GM18907 (cell line): Measurements from ENCODE around the gene DUSP28.
A peak's percentile ranks its signal among the peaks of the same experiment; 100 is the strongest.

Experiments used
- ATAC-seq: cut with Tn5 transposase; IDR thresholded peaks from one replicate; pipeline ENCODE4 v1.9.1; 2021; ENCODE audit warnings: mild to moderate bottlenecking, moderate library complexity; ENCODE audit not compliant: unreplicated experiment

Gene DUSP28

DNA sequence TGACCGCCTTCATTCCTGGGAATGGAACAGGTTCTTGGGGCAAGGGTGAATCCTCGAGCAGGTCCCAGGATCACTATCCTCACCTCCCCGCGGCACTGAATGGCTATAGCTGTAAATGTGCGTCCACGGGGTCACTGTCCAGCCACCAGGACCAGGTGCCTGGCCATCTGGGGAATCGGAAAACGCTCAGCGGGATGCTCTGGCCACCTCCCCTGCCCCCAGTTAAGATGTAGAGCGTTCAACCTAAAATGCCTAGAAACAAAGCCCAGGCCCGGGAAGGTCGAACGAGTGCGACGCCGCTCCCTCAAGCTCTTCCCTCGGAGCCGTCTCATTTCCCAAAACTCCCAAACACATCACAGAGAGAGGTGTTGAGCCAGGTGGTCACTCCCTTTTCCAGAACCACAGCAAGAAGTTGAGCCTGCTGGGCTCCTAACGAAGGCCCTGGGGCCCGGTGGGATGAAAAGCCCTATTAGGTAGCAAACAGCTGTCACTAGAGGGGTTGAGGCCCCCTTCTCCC is 25.6 kb downstream of the DUSP28 start:
- no peak for ATAC-seq

DNA sequence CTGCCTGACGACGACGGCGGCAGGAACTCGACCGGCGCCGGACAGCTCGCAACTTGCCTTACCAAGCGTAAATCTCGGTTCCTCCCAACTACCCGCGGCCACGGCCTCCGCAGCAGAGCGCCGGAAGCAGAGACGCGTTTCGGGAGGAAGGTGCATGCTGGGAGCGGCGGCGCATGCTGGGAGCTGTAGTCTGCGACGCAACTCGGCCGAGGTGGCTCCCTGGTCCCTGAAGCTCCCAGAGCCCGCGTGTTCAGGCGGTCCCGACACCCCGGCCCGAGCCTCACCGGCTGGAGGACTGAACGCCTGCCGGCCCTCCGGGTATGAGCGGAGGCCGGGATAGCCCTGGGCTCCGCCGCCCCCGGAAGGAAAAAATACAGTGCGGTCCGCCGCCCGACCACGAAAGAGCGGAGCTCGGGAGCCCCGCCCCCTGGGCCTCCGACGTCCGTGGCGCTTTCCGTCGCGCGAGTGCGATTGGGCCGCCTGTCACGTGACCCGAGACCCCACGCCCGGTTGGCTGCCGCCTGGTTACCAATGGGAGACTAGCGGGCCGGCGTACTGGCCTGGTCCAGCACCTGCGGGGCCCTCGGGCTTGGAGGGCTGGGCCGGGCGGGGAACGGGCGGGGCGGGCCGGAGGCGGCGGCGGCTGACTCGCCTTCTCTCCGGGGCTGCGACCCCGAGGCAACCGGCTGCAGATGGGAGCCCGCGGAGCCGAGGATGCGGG is 26.2 kb downstream of the DUSP28 start, which contains the start of gene CAPN10:
CAPN10 (plus strand) TSS at position 537 of the 721 bp plus-strand sequence; CDS start at position 715, 178 bp downstream.
- ATAC-seq: peak; percentile 72

DNA sequence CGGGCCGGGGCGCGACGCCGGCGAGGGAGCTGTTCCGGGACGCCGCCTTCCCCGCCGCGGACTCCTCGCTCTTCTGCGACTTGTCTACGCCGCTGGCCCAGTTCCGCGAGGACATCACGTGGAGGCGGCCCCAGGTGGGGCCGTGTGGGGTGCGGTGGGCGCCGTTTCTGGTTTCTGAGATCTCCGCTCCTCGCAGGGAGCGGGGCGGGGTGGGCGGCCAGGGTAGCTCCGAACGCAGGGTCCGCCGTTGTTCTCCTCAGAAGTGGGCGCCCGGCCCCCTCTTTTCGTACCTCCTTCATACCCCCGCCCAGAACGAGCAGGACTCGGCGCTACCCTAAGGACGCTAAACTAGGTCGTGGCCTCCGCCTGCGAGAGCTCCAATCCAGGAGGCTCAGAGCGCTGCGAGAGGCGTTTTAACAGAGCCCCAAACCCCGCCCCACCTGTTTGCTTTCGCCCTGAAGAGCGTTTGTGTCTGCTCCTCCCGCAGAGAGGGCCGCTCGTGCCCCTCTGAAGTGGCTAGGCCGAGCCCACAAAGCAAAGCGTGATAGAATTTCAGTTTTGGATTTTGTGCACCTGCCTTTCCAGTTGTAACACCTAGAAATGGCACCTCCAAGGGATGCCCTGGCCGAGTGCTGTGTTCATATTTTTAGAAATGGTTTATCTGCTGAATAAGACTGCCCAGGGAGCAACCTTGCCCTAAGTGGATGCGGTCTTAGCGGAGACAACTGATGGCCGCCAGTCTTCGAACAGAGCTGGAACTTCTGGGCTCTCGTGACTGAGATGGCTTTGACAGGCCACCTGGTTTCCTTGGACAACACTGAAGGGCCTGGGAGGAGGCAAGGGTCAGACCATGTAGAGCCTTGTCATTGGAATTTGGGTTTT is 27.0 kb downstream of the DUSP28 start:
- ATAC-seq: peak; percentile 1

DNA sequence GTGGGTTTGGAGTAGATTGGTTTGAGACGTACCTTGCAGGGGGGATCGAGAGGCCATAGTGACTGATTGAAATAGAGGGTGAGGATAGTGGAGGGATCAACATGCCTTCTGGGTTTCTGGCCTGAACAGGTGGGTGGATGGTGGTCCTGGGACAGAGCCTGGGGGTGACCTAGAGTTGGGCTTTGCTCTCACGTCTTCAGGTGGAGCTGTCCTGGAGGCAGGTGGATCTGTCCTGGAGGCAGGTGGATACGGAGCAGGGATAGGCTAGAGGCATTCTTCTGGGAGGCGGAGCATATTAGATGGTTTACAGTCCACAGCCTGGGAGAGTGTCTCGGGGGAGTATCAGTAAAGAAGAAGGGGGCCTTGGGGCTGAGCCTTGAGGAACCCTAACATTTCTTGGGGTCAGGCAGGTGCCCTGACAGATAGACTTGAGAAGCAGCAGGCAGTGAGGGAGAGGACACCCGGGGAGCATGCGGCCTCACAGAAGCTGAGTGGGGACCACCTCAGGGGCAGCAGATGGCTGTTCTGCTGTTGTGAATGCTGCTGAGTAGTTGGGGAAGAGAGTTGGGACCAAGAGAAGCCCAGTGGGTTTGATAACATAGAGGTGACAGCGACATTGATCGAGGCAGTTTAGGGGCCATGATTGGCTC is 28.0 kb downstream of the DUSP28 start:
- no peak for ATAC-seq

DNA sequence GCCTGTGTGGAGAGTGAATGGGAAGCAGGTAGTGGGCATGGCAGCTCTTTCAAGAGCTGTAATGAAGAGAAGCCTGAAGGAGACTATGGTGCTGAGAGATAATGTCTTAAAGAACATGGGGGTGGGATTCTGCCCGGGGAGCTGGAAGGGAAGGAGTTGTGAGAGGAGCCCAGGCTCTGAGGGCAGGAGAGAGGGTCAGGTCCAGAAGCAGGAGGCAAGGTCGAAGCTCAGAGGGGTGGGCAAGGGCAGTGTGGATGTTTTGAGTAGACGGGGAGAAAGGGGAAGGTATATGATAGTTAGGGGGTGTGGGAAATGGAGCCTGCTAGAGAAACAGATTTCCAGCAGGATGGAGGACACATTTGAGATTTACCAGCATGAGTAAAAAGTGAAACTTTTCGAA is 28.5 kb downstream of the DUSP28 start:
- no peak for ATAC-seq

DNA sequence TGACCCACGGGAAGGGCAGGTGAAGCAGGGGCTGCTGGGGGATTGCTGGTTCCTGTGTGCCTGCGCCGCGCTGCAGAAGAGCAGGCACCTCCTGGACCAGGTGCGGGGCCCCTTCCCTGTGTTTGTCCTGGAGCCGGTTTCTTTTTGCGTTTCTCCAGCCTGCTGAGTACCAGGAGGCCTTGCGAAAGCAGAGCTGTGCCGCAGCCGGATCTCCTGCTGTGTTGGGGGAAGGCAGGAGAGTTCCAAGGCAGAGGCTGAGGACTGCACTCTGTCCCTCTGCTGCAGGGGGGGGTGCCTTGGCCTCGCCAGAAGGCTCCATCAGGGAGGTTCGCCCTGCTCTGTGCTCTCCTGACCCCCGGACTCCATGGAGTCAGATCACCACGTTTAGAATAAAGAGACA is 29.2 kb downstream of the DUSP28 start:
- ATAC-seq: no peak

DNA sequence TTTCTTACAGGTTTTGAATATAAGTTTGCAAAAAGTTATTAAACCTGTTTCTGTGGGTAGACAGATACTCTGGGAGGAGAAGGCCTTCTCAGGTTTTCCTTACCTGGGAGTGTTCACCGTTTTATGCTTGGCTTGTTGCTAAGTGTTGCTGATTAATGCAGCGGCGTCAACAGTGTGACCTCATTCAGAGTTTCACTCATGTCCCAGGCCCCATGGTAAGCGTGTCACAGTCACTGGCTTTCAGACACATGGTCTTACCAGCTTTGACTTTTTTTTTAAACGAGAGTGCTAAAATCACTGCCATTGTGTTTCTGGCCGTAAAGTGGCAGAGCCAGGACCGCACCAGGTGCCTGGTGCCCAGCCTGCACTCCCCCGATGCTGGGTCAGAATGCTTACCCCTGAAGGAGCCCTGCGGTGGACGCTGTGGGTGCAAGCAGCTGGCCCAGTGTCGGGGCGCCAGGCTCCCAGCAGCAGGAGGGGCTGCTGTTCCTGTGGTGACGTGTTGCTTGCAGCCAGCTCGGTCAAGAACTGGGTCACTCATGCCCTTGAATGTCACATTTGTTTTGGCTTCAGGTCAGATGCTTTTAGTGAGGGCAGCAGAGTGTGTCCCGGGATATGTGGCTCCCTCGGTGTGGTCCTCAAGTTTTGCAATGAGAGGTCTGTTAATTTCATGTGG is 29.8 kb downstream of the DUSP28 start:
- no peak for ATAC-seq

DNA sequence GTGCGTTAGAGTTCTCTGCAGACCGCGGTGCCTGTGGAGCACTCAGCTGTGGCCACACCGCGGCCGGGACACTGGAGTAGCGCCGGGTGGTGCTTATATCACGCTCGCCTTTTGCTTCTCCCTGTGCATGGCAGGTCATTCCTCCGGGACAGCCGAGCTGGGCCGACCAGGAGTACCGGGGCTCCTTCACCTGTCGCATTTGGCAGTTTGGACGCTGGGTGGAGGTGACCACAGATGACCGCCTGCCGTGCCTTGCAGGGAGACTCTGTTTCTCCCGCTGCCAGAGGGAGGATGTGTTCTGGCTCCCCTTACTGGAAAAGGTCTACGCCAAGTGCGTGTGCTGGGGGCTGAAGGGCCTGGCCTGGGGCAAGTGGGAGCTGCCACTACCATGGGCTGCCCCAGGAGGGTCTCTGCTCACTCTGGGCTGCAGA is 30.5 kb downstream of the DUSP28 start:
- no peak for ATAC-seq

DNA sequence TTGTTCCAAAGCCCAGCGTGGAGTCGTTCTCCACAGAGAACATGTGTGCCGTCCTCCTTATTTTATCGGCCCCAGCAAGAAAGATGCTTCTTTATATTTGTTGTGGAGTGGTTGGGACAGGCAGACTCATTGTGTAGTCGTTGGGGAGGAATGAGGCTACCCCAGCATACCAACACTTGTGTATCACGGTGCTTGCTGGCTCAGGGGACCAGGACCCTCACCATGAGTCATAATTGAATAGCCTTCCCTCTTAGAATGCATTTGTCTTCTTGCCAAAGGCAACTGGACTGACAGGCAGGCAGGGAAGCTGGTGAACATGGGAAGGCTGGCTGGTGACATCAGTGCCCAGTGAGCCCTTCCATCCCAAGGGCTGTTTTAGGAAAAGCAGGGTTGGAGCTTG is 31.1 kb downstream of the DUSP28 start:
- no peak for ATAC-seq

DNA sequence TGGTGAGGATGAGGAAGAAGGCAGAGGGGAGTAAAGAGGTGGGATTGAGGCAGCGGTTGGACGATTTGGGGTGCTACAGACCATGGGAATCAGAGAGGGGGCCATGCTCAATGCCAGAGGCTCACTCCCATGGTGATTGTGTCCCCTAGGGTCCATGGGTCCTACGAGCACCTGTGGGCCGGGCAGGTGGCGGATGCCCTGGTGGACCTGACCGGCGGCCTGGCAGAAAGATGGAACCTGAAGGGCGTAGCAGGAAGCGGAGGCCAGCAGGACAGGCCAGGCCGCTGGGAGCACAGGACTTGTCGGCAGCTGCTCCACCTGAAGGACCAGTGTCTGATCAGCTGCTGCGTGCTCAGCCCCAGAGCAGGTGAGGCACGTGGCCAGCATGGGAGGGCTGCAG is 31.6 kb downstream of the DUSP28 start:
- ATAC-seq: no peak

DNA sequence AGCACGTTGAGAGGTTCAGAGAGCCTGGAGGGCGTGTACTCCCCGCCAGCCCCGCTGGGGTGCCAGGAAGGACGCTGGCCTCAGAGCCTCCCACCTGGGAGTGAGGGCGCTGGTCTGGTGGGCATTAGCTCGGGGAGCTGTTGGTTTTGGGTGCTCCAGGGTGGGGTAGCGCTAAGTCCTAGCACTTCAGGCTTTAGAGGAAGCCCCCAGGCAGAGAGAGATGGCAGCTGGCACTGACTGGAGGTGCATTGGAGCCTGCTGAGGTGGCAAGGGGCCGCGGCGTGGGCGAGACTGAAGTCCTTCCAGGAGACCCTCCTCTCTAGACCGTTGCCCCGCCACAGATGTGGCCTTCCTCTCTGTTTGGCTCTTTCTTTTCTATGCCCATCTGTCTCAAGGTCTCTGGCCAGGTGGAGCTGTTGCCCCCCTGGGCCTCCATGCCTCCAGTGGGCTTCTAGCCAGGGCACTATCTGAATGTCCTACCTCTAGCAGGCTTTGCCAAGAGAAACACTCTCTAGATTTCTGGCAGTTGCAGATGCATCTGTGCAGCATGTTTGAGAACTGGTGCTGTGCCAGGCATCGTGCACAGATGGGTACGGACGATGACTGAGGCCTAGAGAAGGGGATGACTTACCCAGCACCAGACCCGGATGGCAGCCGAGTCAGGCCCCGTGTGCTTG is 33.0 kb downstream of the DUSP28 start:
- ATAC-seq: no peak

DNA sequence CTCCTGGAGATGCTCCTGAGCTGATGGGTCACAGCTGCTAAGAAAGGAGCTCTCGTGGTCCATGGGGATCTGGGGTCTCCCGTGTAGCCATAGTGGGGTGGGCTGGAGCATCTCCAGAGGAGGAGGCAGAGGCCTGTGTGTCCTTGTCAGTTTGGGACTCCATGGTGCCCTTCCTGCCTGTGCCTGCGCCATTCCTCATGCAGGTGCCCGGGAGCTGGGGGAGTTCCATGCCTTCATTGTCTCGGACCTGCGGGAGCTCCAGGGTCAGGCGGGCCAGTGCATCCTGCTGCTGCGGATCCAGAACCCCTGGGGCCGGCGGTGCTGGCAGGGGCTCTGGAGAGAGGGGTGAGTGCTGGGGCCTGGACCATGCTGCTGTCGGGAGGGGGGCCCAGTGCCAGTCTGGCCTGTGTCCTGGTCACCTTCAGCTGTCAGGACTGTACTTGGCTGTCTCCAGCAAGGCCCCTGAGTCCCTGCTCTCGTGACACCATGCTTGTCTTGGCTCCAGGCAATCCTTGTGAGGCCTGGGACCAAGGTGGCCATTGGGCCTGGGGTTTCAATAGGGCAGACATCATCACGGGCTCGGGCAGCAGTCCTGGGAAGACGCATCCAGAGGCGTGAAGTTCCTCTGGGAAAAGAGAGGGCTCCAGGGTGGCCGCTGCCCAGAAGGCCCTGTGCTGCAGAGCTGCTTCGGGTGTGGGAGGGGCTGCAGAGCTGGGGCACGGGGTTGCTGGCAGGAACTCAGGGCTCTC is 33.7 kb downstream of the DUSP28 start:
- ATAC-seq: no peak

DNA sequence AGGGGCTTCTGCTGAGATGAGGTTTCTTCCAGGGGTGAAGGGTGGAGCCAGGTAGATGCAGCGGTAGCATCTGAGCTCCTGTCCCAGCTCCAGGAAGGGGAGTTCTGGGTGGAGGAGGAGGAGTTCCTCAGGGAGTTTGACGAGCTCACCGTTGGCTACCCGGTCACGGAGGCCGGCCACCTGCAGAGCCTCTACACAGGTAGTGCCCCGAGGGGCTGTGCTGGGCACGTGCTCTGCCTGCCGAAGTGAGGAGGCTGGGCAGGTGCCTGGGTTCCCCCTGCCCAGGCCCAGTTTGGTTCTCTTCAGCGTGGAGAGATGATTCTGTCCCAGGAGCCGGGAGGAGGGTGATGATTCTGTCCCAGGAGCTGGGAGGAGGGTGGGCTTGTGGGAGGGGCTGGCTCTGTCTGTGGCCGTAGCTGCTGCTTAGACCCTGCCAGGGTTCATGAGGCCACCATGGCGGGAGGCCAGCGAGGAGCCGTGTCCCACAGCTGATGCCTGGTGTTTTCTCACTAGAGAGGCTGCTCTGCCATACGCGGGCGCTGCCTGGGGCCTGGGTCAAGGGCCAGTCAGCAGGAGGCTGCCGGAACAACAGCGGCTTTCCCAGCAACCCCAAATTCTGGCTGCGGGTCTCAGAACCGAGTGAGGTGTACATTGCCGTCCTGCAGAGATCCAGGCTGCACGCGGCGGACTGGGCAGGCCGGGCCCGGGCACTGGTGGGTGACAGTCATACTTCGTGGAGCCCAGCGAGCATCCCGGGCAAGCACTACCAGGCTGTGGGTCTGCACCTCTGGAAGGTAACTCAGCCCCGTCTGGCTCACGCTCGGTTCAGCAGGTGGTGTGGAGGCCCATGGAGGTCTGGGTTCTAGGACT is 34.6 kb downstream of the DUSP28 start:
- no peak for ATAC-seq

DNA sequence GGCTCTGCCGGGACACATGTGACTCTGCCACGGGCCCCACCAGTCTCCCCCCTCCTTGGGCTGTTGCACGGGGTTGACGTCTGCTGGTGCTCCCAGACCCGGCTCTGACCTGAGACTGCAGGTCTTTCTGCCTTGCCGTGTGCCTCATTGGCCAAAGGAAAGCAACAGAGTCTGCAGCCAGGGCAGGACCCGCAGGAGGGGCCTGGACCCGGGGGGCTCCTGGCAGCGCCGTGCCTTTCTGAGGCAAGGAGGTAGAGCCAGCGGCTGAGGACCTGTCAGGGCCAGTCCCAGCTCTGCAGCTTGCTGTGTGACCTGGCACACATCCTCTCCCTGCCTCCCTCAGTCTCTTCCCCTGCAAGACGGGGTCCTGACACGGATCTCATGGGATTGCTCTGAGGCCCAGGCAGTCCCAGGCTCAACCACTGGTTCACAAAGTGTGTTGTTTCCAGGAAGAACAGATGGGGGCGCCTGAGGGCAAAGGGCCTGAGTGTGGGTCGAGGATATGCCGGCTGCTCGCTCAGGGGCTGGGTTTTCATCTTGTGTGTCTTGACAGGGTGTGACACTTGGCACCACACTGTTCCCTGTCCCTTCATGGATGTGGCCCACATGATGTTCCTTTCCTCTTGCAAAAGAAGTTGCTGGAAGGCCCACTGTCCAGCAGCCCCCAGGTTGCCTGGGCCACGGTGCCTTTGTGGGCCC is 35.4 kb downstream of the DUSP28 start:
- no peak for ATAC-seq

DNA sequence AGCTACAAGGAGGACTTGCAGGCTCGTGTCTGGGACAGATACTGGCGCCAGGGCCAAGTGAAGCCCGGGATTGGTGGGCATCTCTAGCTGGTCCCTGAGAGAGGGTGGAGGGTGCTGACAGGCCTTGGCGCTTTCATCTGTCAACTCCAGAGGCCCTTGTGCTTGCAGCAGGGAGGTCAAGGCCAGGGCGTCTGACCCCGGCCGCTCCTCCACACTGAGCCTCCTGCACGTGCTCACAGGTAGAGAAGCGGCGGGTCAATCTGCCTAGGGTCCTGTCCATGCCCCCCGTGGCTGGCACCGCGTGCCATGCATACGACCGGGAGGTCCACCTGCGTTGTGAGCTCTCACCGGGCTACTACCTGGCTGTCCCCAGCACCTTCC is 35.9 kb downstream of the DUSP28 start:
- ATAC-seq: no peak

DNA sequence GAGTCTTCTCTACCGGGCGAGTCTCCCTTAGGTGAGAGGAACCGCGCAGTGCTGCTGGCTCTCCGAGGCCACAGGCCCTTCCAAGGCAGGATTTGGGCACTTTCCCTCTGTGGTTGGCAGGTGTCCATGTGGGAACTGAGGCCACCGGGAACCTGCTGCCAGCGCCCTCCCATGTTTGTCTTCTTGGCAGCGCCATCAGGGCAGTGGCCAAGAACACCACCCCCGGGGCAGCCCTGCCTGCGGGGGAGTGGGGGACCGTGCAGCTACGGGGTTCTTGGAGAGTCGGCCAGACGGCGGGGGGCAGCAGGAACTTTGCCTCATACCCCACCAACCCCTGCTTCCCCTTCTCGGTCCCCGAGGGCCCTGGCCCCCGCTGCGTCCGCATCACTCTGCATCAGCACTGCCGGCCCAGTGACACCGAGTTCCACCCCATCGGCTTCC is 36.4 kb downstream of the DUSP28 start:
- no peak for ATAC-seq

DNA sequence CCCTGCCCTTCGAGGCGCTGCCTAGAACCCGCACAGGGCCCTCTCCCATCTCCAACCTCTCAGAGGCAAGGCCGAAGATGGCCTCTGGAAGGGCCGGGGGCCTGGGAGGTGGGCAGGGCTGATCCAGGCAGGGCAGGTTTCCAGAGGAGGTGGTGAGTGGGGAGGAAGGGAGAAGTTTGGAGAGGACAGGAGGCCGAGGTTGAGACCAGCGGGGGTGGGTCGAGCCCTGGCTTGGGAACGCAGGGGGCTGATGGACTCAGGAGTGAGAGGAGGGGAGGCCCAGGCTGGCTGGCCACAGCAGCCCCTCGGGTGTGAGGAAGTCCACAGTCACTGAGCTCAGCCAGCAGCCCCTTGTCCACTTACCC is 36.9 kb downstream of the DUSP28 start:
- no peak for ATAC-seq
